Stimulated activated naive CD8-positive, alpha-beta T cell treated with anti-CD3 and anti-CD28 coated beads, Interleukin-15, amount 100 ng/mL, for 72 hours (primary cell): ENCODE data around the gene AIF1L.
"Not testable (repeated sequence)": the region's sequence is repeated elsewhere in the genome, so short reads cannot be mapped to it uniquely, and the experiment has no call there.

Experiments
- ATAC-seq: fragments of 150-1000 bp; cut with Tn5 transposase; 2 replicates; pipeline ENCODE4 v1.10.0; 2021; ENCODE audit warnings: mild to moderate bottlenecking, moderate library complexity
- DNase-seq, 2 donors: peaks; one replicate each; pipeline ENCODE4 v3.0.0; 2021 to 2022
- H3K27ac Mint-ChIP-seq, 2 donors: one replicate each; pipeline ENCODE4 v1.8.0; 2022; ENCODE audit warnings: mild to moderate bottlenecking in 2 of 2, mixed read lengths in 2 of 2, moderate library complexity in 2 of 2
- H3K27me3 Mint-ChIP-seq: one replicate; pipeline ENCODE4 v1.8.0; 2022; ENCODE audit warnings: mixed read lengths
- H3K4me1 Mint-ChIP-seq: one replicate; pipeline ENCODE4 v1.8.0; 2022; ENCODE audit warnings: mild to moderate bottlenecking, mixed read lengths
- H3K4me3 Mint-ChIP-seq, 2 donors: one replicate each; pipeline ENCODE4 v1.8.0; 2022; ENCODE audit warnings: mild to moderate bottlenecking in 2 of 2, mixed read lengths in 2 of 2, moderate library complexity in 1 of 2
- H3K9me3 Mint-ChIP-seq, 2 donors: one replicate each; pipeline ENCODE4 v1.8.0; 2022; ENCODE audit warnings: mixed read lengths in 2 of 2

The AIF1L gene

DNA sequence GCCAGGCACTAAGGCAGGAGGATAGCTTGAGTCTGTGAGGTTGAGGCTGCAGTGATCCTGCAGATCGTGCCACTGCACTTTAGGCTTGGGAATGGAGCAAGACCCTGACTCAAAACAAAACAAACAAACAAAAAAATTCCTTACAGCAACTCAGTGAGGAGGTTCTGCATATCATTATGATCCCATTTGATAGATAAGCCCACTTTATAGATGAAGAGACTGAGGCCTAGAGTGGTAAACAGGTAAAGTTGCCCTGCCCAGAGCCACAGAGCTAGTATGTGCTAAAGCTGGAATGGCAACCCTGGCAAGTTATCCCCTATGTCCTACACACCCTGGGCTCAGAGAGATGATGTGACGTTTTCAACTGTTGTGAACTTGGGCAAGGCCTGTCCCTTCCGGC, 7.2 kb downstream of the AIF1L start:
- Mint-ChIP-seq H3K27me3 (peaks cover 9% of the 10 kb centered on the region), H3K4me1 (no peaks in the 10 kb centered on the region), H3K4me3 (no peak overlapping the region), H3K9me3 (no peaks in the 10 kb centered on the region), H3K27ac (no peak overlapping the region)
- ATAC-seq (no peak), DNase-seq (no peak)

DNA sequence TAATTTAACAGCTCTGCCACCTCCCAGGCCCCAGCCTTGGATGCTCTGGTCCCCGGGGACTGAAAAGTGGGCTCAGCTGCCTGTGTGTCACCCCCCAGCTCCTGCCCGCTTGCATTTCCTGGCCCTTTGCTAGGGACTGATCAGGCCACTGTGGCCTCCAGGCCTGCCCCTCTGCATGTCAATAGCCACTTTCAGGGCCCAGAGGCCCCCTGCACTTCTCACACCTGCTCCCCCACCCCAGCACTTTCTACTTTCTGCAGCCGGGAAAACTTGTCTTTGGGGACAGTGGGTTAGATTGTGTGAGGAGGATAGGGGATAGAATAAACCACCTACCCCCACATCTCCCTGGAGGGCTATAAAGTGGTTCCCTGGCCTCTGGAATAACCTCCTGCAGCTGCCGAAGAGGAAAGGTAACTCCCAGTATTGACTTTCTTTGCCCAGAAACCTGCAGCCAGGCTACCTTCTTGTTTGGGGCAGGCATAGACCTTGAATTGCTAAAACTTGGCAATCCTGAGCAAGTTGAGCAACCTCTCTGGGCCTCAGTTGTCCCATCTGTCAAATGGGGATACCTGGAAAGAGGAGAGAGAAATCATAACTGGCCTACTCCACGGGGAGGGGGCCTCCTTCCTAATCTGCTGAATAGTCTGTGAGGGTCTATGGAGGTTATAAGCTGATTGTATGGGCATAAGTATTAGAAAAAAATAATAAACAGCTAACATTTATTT, 7.8 kb downstream of the AIF1L start:
- peaks cover 3% of the 10 kb centered on the region for H3K27me3 Mint-ChIP-seq
- no peaks in the 10 kb centered on the region for H3K9me3 Mint-ChIP-seq
- no peaks in the 10 kb centered on the region for H3K4me1 Mint-ChIP-seq
- ATAC-seq (no peak), DNase-seq (no peak)
- H3K4me3 Mint-ChIP-seq, result no peak overlapping the region
- H3K27ac Mint-ChIP-seq, result no peak overlapping the region

DNA sequence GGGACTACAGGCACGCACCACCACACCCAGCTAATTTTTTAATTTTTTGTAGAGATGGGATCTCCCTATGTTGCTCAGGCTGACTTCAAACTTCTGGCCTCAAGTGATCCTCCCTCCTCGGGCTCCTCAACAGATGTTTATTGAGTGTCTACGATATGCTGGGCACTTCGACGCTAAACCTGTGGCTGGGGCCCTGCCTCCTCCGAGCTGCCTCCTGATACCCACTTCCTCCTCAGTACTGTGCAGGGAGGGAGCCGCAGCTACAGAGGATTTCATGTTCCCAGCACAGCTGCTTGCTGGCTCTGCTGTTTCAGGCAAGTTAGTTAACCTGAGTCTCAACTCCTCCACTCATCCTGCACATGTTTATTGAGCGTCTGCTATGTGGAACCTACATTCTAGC, 9.6 kb downstream of the AIF1L start:
- H3K4me3 Mint-ChIP-seq, result no peak overlapping the region
- no peak for DNase-seq
- ATAC-seq, result no peak
- no peaks in the 10 kb centered on the region for H3K4me1 Mint-ChIP-seq
- no peaks in the 10 kb centered on the region for H3K9me3 Mint-ChIP-seq
- no peak overlapping the region for H3K27ac Mint-ChIP-seq
- H3K27me3 Mint-ChIP-seq, result no peaks in the 10 kb centered on the region

DNA sequence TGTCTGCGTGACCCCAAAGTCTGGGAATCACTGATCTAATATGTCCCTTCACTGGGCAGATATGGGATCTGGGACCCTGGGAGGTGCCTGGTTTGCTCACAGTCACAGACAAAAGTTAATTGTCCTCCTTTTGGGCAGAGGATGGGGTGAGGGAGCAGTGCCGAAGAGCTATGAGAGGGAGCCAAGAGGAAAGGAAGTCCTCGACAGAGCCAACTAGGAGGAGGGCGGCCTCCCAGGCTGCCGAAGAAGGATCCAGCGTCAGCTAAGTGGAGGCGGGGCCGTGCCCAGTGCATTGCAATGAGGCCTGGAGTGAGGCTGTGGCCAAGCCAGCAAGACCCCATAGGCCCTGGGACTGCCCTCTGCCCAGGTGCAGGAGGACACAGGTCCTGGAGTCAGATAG, 11.4 kb downstream of the AIF1L start:
- DNase-seq (no peak), ATAC-seq (no peak)
- no peaks in the 10 kb centered on the region for H3K27me3 Mint-ChIP-seq
- H3K9me3 Mint-ChIP-seq, result no peaks in the 10 kb centered on the region
- peak overlapping the region in 1 of 2 donors; percentile 73 for H3K27ac Mint-ChIP-seq
- no peak overlapping the region for H3K4me3 Mint-ChIP-seq
- no peaks in the 10 kb centered on the region for H3K4me1 Mint-ChIP-seq

DNA sequence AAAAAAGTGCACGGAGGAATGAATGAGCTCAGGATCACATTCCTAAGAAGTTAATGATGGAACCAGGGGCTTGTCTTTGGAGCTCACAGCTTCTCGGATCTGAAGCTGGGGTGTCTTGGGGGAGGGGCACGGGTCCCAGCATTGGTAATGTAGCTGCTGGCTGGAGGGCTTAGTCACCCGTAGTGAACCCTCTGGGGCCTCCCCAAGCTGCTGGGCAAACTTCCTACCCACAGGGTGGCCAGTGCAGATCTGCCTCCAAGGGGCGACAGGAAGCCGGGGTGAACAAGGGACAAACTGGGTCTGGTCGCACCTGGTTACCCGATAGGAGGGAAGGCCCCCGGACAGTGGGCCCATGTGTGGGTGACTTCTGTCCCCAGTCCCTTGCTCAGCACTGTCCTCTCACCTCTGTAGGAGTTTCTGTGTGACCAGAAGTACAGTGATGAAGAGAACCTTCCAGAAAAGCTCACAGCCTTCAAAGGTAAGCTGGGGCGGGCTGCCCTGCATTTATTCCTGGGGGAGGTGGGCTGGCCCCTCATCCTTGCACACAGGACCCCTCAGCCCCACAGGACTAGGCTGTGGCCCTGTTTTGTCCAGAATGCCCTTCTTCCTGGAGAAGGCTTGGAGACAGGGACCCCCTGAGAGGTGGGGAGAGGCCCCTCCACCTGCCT, 15.0 kb downstream of the AIF1L start:
- Mint-ChIP-seq H3K27me3 (no peaks in the 10 kb centered on the region), H3K4me3 (no peak overlapping the region), H3K4me1 (no peaks in the 10 kb centered on the region), H3K9me3 (no peaks in the 10 kb centered on the region), H3K27ac (no peak overlapping the region)
- ATAC-seq (no peak), DNase-seq (no peak)

DNA sequence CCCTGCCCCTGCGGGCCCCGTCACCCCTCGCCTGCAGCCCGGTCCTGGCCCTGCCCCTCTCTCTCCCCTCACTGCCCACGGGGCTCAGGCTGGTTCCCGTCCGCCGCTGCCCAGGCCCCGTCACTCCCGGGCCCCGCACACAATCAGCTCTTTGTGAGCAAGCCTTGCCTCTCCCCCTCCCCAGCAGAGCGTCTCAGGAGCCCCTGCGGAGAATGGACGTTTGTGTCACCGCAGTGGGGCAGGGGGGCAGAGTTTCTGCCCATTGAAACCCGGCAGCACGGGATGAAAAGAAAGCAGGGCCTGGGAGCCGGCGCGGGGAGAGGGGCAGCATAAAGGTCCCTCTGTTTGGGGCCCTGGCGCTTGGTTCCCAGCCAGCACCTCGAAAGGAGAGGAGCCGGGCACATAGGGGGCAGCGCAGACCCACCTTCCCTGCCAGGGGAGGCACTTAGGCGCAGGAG, 15.6 kb downstream of the AIF1L start:
- ATAC-seq (peak; percentile 39), DNase-seq (no peak)
- no peaks in the 10 kb centered on the region for H3K9me3 Mint-ChIP-seq
- H3K27me3 Mint-ChIP-seq, result peaks cover 4% of the 10 kb centered on the region
- no peak overlapping the region for H3K27ac Mint-ChIP-seq
- no peak overlapping the region for H3K4me3 Mint-ChIP-seq
- no peaks in the 10 kb centered on the region for H3K4me1 Mint-ChIP-seq

DNA sequence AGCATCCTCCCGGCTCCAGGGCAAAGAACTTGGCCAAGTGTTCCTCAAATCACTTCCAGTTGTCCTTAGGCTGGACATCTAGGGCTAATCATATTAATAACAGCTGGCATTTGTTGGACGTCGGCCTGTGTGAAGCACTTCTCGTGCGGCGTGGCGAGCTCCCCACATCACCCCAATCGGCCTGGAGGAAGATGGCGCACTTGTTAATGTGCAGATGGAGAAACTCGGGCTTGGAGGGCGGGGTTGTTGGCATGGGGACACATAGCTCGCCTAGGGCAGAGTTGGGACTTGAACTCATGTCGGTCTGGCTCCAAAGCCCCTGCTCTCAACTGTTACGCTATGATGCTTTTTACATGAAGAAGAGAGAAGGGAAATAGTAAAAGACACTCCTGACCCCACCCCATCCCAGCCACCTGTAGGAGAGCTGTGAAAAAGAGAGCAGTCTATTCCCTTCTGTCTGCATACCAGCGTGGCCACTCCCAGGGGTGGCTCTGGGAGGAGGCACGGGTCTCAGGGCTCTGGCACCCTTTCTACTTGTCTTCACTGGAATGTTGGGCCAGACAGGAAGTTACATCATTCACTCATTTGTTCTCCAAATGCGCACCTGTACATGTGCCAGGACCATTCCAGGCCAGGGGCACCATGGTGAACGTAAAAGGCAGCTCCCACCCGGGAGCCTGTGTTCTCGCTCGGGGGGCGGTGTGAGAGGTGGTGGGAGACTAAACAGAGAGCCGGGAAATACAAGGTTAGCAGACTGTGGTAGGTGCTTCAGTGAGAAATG, 16.2 kb downstream of the AIF1L start:
- no peaks in the 10 kb centered on the region for H3K4me1 Mint-ChIP-seq
- ATAC-seq, result no peak
- peaks cover 11% of the 10 kb centered on the region for H3K27me3 Mint-ChIP-seq
- H3K9me3 Mint-ChIP-seq, result no peaks in the 10 kb centered on the region
- no peak overlapping the region for H3K4me3 Mint-ChIP-seq
- peak overlapping the region in 1 of 2 donors; percentile 85 for H3K27ac Mint-ChIP-seq
- no peak for DNase-seq

DNA sequence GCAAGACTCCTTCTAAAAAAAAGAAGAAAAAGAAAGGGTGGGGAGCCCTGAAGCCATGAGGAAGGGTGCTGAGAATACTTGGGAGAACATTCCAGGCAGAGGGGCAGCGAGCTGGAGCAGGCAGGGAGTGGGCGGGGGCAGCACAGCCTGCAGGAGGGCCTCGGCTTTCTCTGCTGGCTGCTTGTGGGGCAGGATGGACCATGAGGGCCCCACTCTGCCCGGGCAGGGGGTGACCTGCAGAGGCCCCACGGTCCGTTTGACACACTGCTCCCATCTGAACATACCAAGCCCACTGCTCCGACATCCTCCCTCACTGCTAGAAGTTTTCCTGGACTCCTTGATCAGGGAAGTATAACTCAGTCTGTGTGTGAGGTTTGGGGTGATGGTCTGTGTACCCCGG, 17.3 kb downstream of the AIF1L start:
- DNase-seq (no peak), ATAC-seq (no peak)
- Mint-ChIP-seq H3K27ac (no peak overlapping the region), H3K4me1 (no peaks in the 10 kb centered on the region), H3K9me3 (no peaks in the 10 kb centered on the region), H3K4me3 (no peak overlapping the region), H3K27me3 (peaks cover 21% of the 10 kb centered on the region)

DNA sequence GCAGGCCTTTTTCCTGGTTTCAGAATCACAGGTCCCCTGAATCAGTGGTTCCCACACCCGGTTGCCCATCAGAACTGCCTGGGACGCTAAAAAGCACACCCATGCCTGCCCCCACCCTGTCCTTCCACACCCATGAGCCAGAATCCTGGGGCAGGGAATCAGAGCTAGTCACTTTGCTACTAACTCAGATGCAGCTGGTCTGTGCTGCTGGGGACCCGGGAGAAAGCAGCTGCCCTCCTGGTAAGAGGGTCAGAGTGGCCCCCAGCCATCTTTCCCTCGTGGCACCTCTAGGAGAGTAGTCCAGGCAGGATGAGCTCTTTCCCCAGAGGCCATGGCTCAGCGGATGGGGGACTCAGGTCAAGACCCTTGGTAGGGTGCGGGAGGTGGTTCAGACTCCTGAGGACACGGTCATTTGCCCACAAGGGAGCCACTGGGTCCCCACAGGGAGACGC, 17.8 kb downstream of the AIF1L start:
- no peak overlapping the region for H3K27ac Mint-ChIP-seq
- ATAC-seq (no peak), DNase-seq (no peak)
- no peaks in the 10 kb centered on the region for H3K4me1 Mint-ChIP-seq
- peaks cover 21% of the 10 kb centered on the region for H3K27me3 Mint-ChIP-seq
- no peak overlapping the region for H3K4me3 Mint-ChIP-seq
- no peaks in the 10 kb centered on the region for H3K9me3 Mint-ChIP-seq

DNA sequence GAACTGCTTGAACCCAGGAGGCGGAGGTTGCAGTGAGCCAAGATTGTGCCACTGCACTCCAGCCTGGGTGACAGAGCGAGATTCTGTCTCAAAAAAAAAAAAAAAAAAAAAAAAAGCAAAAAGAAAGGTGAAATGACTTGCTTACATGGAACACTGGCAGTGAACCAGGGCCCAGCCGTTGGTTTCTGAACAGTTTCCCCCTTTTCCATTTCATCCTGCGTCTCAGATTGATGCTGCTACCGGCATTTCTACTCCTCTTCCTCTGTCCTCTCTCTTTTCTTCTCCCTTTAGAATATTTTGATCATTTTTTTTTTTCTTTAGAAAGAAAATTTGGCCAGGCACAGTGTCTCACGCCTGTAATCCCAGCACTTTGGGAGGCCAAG, 19.0 kb downstream of the AIF1L start:
- not testable (repeated sequence) for DNase-seq, H3K4me3 Mint-ChIP-seq, H3K9me3 Mint-ChIP-seq, H3K27ac Mint-ChIP-seq, ATAC-seq, H3K4me1 Mint-ChIP-seq
- H3K27me3 Mint-ChIP-seq, result peaks cover 21% of the 10 kb centered on the region

DNA sequence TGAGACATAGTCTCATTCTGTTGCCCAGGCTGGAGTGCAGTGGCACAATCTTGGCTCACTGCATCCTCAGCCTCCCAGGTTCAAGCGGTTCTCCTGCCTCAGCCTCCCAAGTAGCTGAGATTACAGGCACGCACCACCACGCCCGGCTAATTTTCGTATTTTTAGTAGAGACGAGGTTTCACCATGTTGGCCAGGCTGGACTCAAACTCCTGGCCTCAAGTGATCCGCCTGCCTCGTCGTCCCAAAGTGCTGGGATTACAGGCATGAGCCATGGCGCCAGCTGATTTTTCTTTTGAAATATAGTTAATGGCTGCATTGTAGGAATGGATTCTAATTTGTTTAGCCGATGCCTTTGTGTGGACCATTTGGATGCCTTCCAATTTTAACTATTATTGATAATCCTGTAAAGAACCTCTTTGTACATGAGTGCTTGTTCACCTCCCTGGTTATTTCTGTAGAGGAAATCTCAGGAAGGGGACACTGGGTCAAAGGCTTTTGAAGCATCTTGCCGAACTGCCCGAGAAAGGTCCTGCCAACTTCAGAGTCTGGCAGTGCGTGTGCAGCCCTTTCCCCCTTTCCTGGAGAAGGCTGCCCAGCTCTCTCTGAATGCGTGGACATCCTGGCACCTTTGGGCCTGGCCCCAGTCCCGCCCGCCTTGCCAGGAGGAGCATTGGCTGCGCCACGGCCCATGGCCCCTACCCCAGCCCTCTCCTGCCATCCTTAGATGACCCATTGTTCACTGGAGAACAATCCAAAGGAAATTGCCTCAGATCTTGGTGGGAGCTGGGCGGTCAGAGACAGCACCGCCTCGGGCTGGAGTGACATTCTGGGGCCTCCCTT, 20.2 kb downstream of the AIF1L start:
- Mint-ChIP-seq H3K27ac (no peak overlapping the region), H3K27me3 (peaks cover 21% of the 10 kb centered on the region), H3K4me1 (no peaks in the 10 kb centered on the region), H3K9me3 (no peaks in the 10 kb centered on the region), H3K4me3 (no peak overlapping the region)
- ATAC-seq, result no peak
- no peak for DNase-seq

DNA sequence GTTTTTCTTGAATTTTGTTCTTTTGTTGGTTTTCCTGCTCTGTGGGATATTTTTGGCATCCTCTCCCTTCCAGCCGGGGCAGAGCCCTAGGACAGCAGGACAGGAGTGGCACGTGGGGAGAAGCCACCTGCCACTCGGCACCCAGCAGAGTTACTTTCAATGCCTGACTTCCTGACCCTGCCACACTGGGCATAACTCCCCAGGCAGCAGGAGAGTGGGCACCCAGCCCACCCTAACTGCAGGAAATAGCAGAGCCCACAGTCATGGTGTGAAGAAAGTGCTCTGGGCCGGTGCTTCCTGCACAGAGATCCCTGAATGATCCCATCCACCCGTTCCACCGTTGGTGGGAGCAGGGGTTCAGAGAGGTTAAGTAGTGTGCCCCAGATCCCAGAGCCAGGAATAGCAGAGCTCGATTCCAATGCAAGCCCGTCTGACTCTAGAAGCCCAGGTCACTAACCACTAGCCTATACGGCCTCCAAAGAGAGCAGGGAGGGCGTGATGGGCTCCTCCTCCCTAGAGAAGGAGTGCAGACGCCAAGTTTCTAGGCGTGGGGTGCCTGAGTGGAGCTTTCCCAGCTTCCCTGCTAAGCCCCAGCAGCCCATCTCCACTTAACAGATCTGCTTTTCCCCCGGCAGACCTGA, 20.9 kb downstream of the AIF1L start:
- H3K9me3 Mint-ChIP-seq, result no peaks in the 10 kb centered on the region
- DNase-seq, result no peak
- H3K27ac Mint-ChIP-seq, result no peak overlapping the region
- peaks cover 21% of the 10 kb centered on the region for H3K27me3 Mint-ChIP-seq
- H3K4me1 Mint-ChIP-seq, result no peaks in the 10 kb centered on the region
- no peak overlapping the region for H3K4me3 Mint-ChIP-seq
- no peak for ATAC-seq

DNA sequence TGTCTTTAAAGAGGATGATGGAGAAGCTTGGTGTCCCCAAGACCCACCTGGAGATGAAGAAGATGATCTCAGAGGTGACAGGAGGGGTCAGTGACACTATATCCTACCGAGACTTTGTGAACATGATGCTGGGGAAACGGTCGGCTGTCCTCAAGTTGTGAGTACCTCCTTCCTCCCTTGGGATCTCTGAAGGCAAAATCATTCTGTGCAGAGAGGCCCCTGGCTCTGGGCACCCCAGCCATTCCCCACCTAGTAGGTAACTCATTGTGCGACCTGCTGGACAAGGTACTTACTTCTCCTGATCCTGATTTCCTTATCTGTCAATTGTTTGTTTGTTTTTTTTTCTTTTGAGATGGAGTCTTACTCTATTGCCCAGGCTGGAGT, 21.4 kb downstream of the AIF1L start:
- H3K4me3 Mint-ChIP-seq, result no peak overlapping the region
- peaks cover 21% of the 10 kb centered on the region for H3K27me3 Mint-ChIP-seq
- no peaks in the 10 kb centered on the region for H3K9me3 Mint-ChIP-seq
- H3K27ac Mint-ChIP-seq, result no peak overlapping the region
- H3K4me1 Mint-ChIP-seq, result no peaks in the 10 kb centered on the region
- ATAC-seq, result no peak
- DNase-seq, result no peak

DNA sequence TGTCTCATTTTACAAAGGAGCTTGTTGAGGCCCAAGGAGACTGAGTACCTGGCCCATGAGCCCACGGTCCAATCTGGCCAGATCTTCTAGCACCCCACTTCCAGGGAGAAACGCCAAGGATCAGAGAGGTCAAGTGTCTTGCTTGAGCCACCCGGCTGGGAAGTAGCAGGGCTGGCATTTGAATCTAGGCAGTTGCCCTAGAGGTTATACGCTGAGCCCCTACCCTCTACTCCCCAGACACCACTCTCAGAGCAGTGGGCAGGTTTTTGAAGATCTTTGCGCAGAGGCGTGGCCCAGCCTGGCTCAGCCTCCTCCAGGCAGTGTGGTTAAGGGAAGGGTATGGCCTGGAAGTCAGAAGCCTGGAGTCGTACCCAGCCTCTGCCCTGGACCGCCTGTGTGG, 23.3 kb downstream of the AIF1L start:
- Mint-ChIP-seq H3K27ac (peak overlapping the region in 1 of 2 donors; percentile 39), H3K4me1 (no peaks in the 10 kb centered on the region), H3K27me3 (peaks cover 21% of the 10 kb centered on the region), H3K4me3 (no peak overlapping the region), H3K9me3 (no peaks in the 10 kb centered on the region)
- no peak for DNase-seq
- ATAC-seq, result no peak

DNA sequence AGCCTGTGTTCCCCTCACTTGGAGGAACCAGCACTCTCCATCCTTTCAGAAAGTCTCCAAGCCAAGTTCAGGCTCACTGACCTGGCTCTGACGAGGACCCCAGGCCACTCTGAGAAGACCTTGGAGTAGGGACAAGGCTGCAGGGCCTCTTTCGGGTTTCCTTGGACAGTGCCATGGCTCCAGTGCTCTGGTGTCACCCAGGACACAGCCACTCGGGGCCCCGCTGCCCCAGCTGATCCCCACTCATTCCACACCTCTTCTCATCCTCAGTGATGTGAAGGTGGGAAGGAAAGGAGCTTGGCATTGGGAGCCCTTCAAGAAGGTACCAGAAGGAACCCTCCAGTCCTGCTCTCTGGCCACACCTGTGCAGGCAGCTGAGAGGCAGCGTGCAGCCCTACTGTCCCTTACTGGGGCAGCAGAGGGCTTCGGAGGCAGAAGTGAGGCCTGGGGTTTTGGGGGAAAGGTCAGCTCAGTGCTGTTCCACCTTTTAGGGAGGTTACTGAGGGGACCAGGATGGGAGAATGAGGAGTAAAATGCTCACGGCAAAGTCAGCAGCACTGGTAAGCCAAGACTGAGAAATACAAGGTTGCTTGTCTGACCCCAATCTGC, 24.4 kb downstream of the AIF1L start:
- H3K4me3 Mint-ChIP-seq, result no peak overlapping the region
- no peak overlapping the region for H3K27ac Mint-ChIP-seq
- no peak for ATAC-seq
- no peaks in the 10 kb centered on the region for H3K4me1 Mint-ChIP-seq
- no peak for DNase-seq
- peaks cover 21% of the 10 kb centered on the region for H3K27me3 Mint-ChIP-seq
- H3K9me3 Mint-ChIP-seq, result no peaks in the 10 kb centered on the region
